HG03139 (cell line): ENCODE measurements around the gene MICAL3.

Experiments
- ATAC-seq: cut with Tn5 transposase; IDR thresholded peaks from one replicate; pipeline ENCODE4 v1.9.1; 2021; ENCODE audit not compliant: unreplicated experiment

MICAL3 gene

DNA sequence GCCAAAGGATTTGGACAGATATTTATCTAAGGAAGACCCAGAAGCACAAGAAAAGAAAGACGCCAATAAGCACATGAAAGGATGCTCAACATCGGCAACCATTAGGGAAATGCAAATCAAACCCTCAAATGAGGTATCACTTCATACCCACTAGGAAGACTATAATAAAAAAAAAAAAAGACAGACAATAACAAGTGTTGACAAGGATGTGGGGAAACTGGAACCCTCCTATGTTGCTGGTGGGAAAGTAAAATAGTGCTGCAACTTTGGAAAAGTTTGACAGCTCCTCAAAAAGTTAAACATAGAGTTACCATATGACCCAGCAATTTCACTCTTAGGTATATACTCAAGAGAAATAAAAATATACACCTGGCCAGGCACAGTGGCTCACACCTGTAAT is 47.0 kb downstream of the MICAL3 start:
- ATAC-seq: no peak

DNA sequence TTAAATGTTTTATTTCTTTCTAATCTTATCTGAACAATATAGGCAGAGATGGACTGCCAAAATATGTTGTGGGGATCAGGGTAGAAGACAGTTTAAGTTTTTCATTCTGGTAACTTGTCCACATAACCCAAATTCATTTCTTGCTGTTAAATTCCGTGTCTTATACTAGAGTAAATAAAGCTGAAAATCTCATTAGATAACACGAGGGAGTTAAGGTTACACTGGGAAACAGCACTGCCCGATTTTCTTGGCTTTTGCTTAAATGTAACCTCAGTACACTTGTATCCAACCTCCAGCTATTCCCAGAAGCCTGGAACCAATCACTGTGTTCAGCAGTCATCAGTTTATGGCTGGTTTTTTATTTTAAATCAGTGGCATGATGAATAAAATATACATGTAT is 48.2 kb downstream of the MICAL3 start:
- no peak for ATAC-seq

DNA sequence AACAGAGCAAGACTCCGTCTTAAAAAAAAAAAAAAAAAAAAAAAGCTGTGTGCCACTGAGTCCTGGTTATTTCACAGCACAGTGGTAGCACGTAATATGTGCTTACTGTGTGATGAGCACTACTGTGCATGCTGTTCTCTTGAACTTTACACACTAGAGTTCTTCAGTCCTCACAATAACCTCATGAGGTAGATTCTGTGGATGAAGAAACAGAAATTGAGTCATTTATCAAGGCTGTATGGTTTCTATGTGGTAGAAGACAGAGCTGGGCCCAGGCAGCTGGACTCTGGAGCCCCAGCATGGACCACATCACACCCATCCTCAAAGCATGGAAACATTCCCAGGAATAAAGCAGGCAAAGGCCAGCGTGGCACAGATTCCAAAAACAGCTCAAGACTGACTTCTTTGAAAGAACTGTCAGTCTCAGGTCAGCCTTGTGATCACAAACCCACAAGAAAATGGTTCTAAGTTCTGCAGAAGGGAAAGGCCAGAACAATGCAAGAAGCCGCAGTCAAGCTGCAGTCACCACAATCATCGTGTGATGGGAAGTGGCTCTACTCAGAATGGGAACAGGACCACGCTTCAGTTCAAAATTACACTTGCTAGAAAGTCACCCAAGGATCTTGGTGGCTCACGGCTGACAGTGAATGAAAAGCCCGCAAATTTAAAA is 49.5 kb downstream of the MICAL3 start:
- no peak for ATAC-seq

DNA sequence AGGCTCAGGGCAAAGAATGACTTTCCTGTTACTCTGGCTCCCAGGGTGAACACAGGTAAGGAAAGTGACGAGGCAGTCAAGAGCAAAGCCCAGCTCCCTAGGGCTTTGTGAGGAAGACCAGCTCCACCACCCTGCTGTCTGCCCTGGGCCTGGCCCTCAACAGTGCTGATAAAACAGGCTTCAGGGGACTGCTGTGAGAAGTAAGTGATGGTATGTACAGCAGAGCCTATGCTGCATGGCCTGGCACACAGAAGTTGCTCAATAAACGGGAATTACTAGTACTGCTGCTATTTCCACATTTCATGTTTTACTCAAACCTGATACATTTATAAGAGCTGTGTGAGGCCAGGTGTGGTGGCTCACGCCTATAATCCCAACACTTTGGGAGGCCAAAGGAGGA is 50.3 kb downstream of the MICAL3 start:
- ATAC-seq: no peak

DNA sequence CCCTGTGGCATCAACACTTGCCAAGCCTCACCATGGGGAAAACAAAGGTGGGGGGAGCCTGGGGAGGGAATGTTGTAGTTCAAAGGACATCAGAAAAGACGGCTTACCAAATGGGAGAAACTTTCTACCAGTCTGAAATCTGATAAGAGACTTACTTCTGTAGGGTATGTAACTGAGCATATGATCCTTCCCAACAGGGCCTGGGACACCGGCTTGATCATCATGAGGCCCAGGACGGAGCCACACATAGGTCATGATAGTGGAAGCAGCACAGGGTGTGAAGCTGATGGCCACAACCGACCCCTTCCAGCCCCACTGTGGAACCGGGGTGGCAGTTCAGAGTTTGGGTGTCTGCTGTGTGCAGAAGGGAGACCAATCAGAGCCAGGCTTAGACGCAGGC is 51.1 kb downstream of the MICAL3 start:
- ATAC-seq: no peak

DNA sequence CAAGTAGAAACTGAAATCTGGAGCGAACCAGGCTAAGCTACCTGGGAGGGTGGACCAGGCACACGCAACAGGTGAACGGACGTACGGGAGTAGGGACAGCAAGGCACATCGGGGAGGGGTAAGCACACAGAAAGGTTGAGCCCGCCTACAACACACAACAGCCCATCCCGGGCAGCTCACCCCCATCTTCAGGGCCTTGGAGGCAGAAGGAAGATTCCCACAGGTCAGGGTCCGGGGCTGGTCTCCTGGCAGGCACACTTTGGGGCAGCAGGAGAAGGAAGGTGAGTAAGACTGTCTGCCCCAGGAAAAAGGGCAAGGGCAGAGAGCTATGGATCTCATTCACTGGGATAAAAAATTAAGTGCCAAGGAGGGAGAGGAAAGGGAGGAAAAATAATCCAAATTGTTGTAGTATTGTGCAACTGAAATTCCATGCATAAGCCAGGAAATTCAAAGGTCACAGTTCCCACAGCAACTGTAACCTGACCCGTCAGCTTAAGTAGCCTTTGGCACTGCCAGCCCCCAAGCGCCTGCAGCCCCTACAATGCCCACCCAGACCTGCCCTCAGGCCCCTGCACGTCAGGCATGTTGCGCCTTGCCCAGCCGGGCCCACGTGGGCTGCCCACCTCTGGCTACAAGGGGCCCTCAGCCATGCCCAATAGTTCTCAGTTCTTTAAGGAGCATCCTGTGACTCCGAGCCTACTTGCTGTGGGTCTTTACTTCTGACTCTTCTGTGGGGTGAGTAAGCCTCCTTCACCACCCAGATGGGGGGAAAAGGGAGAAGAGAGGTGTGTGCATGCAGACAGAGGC is 51.8 kb downstream of the MICAL3 start:
- no peak for ATAC-seq

DNA sequence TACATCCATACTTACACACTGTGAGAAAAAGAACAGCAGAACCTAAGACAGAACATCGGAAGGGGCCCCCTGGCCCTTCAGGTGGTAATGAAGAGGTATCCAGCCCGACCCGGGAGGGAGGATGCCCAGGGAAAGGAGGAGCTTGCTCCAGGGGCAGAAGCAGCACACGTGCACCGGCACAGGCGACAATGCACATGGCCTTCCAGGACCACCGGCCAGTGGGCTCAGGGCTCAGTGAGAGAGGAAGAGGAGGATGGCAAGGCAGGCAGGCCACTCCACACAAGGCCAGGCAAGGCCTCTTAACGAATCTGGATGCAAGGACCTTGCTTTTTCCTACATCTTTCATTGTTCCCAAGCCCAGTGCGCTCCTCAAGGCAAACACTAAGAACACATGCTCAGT is 52.6 kb downstream of the MICAL3 start:
- no peak for ATAC-seq

DNA sequence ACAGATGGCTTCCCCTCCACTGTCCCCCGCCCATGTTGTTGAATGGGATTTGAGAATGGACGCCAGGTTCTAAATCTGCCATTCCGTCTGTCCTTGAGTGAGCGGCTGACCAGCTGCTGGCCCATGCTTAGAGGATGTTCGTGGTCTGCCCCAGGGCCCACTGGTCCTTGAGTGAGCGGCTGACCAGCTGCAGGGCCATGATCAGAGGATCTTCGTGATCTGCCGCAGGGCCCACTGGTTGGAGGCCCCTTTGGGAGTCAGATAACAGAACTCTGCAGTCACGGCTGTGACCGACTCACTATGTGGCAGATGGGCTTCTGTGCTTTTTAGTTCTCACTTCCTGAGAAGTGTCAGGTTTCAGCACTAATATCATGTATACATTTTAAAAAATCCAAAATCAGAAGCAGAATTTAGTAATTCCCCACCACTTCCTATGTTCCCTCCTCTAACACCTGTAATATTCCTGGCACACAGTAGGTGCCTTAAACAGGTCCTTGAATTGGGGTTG is 54.1 kb downstream of the MICAL3 start:
- no peak for ATAC-seq

DNA sequence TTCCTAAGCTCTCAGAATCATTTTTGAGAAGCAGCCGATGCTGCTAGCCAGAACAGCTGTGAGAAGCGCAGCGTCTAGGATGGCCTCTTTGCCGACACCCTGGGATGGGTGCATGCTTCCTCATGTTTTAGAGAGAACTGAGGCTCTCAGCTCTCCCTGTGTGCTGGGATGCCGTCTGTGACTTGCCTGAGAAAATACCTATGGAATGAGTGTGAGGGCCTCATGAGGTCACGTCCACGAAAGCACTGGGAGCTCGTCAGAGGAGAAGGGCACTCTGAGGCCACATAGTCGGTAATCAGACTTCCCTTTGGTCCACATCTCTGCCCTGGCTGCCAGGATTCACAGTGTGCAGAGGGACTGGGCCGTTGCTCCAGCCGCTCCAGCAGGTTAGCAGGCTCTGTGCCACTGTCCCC is 54.7 kb downstream of the MICAL3 start:
- no peak for ATAC-seq

DNA sequence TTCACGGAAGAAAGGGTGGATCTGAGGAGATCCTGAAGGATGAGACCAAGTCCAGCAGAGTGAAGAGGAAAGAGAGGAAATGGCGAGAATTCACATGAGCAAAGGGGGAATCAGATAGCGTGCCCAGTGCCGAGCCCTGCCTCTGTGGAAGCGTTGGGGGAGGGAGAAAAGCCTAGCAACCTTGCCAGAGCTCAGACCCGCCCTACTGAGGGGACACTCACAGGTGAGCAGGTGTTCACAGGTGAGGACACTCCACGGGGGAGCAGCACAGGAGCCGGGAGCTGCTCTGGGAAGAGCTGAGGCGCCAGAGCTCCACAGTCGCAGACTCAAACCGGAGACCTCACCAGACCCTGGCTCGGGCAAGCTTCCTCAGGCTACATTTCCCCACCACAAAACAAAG is 56.2 kb downstream of the MICAL3 start:
- no peak for ATAC-seq

DNA sequence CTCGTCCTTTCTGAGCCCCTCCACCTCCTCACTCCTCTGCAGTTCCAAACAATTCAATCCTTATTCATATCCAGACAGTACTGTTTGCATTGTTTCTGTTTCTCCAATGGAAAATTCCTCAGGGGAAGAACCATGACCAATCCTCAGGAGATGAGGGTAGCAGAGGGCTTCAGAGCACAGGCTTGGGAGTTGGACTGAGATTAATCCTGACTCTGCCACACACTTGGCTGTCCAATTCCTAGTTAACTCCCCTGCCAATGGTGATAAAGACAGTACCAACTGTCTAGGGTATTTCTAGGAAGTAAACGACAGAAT is 58.0 kb downstream of the MICAL3 start:
- ATAC-seq: no peak

DNA sequence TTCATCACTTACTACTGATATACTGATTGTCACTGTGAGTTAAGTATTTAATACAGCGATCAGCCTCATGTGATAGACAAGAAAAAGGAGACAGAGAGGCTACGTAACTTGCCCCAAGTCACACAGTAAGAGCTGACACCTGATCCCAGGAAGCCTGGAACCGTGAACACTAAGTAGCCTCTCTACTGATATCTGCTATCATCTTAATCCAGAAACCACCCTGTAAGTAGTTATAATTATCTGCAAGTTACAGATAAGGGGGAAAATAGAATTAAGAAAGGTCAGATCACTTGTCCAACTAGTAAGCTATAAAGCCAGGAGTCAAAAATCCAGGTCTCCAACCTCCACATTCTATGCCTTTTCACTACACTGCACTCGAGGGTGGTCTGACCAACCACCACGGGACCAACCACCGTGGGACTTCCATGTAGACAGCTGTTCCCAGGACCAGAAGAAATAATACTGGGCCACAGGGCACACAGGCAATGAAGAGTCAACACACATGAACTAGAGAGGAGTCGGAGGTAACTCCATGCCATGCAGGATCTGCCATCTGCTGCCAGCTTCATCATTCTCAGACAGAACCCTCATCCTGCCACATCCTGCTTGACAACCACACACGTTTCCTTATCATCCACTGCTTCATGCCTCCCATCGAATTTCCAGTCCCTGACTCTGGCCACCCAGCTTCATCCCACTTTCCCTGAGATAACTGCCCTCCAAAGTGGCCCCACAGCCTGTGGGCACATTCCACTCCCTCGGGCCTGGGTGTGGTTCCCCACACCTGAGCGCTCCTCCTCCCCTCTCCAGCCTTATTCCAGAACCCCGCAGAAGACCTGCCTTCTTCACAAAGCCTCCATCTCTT is 58.6 kb downstream of the MICAL3 start:
- ATAC-seq: no peak

DNA sequence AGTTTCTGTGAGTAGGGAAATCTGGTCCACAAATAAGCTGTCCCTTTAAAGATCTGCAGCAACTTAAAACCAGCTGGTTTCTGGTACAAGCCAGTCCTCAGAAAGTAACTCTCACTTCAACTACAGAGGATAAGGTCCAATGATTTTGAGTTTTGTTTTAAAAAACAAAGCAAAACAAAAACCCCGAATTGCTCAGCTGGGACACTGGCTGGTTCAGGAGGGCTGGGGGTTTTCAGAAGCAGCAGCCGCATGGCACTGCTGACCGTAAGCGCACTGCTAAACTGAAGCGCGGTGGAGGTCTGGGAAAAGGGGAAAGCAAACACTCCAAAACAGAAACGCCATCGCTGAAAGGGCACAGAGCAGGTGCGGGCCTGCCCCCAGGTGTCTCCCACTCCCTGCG is 59.7 kb downstream of the MICAL3 start:
- ATAC-seq: peak; percentile 65

DNA sequence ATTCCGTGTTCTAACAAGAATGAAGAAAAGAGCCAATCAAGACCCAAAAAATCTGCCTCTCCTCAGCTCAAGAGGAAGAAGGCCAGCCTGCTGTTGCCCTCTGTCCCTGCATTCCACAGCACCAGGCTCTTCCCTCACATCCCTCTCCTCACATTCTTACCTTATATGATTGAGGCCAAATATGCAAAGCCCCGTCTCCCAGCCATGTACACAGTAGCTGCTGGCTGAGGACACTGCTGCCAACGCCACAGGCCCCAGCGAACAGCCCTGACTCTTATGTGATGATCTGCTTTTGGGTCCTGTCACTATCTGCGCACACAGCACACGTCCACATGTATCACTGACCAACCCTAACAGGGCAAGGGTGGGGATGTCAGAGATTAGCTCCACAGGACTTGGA is 60.2 kb downstream of the MICAL3 start:
- no peak for ATAC-seq

DNA sequence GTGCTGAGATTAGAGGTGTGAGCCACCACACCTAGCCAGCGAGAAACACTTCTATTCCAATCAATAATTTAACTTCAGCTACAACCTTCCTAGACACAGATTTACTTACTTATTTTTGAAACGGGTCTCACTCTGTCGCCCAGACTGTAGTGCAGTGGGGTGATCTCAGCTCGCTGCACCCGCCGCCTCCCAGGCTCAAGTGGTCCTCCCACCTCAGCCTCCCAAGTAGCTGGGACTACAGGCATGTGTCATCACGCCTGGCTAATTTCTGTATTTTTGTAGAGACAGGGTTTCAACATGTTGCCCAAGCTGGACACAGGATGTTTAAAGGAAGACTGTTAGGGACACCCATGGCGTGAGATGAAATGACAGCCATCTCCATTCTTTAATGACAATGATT is 61.3 kb downstream of the MICAL3 start:
- no peak for ATAC-seq

DNA sequence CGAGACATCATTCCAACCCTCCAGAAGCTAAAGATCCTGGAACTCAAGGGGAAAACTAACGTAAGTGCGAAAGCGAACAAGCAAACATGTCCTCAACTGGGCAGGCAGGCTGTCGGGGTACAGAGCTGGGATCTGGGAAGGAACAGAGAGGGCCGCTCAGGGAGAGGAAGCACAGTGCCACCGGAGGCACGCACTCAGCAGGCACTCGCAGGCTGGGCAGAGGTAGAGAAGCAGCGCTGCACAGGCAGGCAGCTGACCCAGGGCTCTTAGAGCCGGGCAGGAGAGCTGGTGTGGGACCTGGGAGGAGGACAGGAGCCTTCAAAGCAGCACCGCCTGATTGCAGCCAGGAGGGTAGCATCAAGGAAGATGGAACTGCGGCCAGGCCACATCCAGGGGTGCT is 62.2 kb downstream of the MICAL3 start:
- ATAC-seq: no peak

DNA sequence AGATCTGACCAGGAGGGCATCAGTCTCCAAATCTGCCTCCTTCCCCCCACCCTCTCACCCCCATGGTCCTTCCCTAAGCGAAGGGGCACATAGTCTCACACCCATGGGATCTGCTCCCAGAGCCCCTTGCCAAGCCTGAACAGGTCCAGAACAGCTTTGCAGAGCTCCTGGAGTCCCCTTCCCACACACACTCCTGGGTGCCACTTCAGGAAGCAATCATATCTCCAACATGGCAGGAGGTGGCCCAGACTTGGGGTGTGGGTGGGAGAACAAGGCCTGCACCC is 63.0 kb downstream of the MICAL3 start:
- ATAC-seq: no peak

DNA sequence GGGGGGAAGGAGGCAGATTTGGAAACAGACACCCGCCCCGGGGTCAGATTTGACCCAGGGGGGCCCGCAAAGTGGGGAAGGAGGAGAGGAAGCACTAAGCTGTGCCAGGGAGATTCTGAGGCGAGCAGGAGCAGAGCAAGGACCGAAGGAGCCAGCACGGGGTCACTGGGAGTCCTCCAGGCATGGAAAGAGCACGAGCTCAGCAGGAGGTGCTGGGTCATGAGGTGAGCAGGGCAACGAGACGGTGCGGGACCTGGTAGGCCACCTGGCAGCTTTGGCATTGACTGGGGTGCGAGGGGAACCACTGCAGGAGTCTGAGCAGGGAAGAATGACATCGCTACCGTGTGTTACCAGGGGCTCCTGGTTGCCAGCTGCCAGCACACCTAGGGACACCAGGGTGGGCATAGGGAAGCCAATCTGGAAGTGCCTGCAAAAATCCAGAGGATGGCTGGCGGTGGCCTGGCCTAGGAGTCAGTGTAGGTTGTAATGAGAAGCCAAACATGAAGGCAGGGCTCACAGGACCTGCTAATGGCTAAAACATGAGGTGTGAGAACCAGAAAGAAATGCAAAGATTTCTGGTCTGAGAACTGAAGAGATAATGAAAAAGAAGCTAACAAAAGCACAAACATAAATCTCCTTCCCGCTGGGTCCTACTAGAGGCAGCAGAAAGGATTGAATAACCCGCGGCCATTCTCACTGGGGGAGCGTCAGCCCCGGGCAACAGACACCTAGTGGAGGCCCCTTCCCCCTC is 63.5 kb downstream of the MICAL3 start:
- no peak for ATAC-seq

DNA sequence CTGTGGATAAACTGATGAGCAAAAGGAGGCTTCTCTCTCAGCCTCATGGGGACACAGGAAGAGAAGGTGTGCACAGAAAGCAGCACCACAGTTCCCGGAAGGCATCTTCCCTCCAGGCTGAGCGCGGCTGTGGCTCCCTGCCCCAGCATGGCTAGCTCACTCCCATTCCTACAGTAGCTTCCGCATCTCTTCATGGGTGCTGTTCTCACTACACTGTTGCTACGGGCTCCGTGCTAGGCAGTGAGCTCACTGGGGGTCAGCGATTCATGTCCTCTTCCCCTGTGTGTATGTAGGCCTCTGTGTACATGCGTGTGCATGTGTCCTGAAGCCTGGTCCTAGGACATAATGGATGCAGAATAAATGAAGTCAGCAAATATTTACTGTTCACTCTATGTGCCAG is 64.3 kb downstream of the MICAL3 start:
- no peak for ATAC-seq

DNA sequence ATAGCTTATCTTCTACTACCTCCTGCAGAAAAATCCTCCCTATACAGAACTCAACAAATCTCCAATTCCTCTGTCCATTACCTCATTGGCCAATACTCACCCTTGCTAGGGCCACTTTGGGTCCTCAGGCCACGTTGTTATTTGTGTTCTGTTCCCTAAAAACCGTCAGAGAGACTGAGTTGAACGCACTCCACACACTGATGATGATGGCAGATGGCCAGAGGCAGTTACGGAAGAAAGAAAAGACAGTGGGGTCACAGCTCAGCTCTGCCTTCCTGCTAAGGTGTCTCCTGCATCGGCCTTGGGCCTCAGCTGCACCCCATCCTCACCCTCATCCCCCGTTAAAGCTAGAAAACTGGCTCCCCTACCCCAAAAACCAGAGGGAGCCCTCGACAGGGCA is 66.2 kb downstream of the MICAL3 start:
- no peak for ATAC-seq

DNA sequence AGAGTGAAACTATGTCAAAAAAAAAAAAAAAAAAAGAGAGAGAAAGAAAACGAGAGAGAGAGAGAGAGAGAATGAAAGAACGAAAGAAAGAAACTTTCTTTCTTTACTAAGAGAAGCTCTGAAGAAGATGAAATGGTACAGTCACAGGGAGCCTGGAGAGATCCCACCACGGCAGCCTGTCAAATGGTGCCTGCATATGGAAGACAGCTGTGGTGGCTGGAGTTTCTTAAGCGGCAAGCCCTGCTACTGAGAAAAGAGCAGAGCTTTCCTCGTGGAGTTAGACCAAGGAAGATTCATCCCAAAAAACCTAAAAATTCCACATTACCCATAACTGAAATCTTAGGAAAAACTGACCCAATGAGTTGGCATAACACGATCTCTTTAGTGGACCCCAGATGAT is 66.7 kb downstream of the MICAL3 start:
- no peak for ATAC-seq
